ENCODE results near the gene FCN2. TPM values are rescaled to one million over a fixed set of nuclear protein-coding genes. Genes with fewer than 3 reads are reported as not detected.

The FCN2 gene
- total RNA-seq, 1 donor from 2014 or later, result not detected

- Mint-ChIP-seq H3K9me3 (ENCODE audit: low read depth) (no peaks in the 10 kb centered on the region), H3K4me3 (ENCODE audit: unreplicated experiment) (no peak overlapping the region), H3K36me3 (ENCODE audit: low read depth) (no peaks in the 10 kb centered on the region), H3K27me3 (ENCODE audit: low read depth) (peaks cover 27% of the 10 kb centered on the region), H3K27ac (ENCODE audit: unreplicated experiment) (no peak overlapping the region), H3K4me1 (ENCODE audit: low read depth) (no peaks in the 10 kb centered on the region)
- no peak for TF ChIP-seq CTCF (IDR thresholded peaks at IDR 0.05)
- no peak for DNase-seq (ENCODE audit: low spot score)
Measured at GRCh38 chr9:134886413-134886913, 5.9 kb downstream of the FCN2 start.

- no peaks in the 10 kb centered on the region for H3K9me3 Mint-ChIP-seq (ENCODE audit: low read depth)
- no peak for DNase-seq (ENCODE audit: low spot score)
- TF ChIP-seq CTCF (IDR thresholded peaks at IDR 0.05), result no peak
- H3K4me1 Mint-ChIP-seq (ENCODE audit: low read depth), result no peaks in the 10 kb centered on the region
- H3K4me3 Mint-ChIP-seq (ENCODE audit: unreplicated experiment), result no peak overlapping the region
- no peaks in the 10 kb centered on the region for H3K36me3 Mint-ChIP-seq (ENCODE audit: low read depth)
- no peak overlapping the region for H3K27ac Mint-ChIP-seq (ENCODE audit: unreplicated experiment)
- peaks cover 29% of the 10 kb centered on the region for H3K27me3 Mint-ChIP-seq (ENCODE audit: low read depth)
Measured at GRCh38 chr9:134887219-134887618, 6.6 kb downstream of the FCN2 start.

GRCh38 chr9:134887686-134888602 lies 7.3 kb downstream of the FCN2 start:
- no peak for TF ChIP-seq CTCF (IDR thresholded peaks at IDR 0.05)
- H3K9me3 Mint-ChIP-seq (ENCODE audit: low read depth), result no peaks in the 10 kb centered on the region
- DNase-seq (ENCODE audit: low spot score), result no peak
- peaks cover 29% of the 10 kb centered on the region for H3K27me3 Mint-ChIP-seq (ENCODE audit: low read depth)
- H3K4me3 Mint-ChIP-seq (ENCODE audit: unreplicated experiment), result no peak overlapping the region
- H3K27ac Mint-ChIP-seq (ENCODE audit: unreplicated experiment), result no peak overlapping the region
- no peaks in the 10 kb centered on the region for H3K36me3 Mint-ChIP-seq (ENCODE audit: low read depth)
- H3K4me1 Mint-ChIP-seq (ENCODE audit: low read depth), result no peaks in the 10 kb centered on the region

GRCh38 chr9:134888603-134889190 lies 8.1 kb downstream of the FCN2 start:
- H3K4me1 Mint-ChIP-seq (ENCODE audit: low read depth), result no peaks in the 10 kb centered on the region
- no peaks in the 10 kb centered on the region for H3K9me3 Mint-ChIP-seq (ENCODE audit: low read depth)
- no peak overlapping the region for H3K4me3 Mint-ChIP-seq (ENCODE audit: unreplicated experiment)
- H3K27me3 Mint-ChIP-seq (ENCODE audit: low read depth), result peaks cover 29% of the 10 kb centered on the region
- no peak for TF ChIP-seq CTCF (IDR thresholded peaks at IDR 0.05)
- H3K36me3 Mint-ChIP-seq (ENCODE audit: low read depth), result no peaks in the 10 kb centered on the region
- H3K27ac Mint-ChIP-seq (ENCODE audit: unreplicated experiment), result no peak overlapping the region
- DNase-seq (ENCODE audit: low spot score), result no peak

GRCh38 chr9:134889386-134890154 lies 9.0 kb downstream of the FCN2 start:
- no peak for DNase-seq (ENCODE audit: low spot score)
- no peak for TF ChIP-seq CTCF (IDR thresholded peaks at IDR 0.05)
- peaks cover 29% of the 10 kb centered on the region for H3K27me3 Mint-ChIP-seq (ENCODE audit: low read depth)
- H3K27ac Mint-ChIP-seq (ENCODE audit: unreplicated experiment), result no peak overlapping the region
- H3K36me3 Mint-ChIP-seq (ENCODE audit: low read depth), result no peaks in the 10 kb centered on the region
- no peaks in the 10 kb centered on the region for H3K4me1 Mint-ChIP-seq (ENCODE audit: low read depth)
- no peaks in the 10 kb centered on the region for H3K9me3 Mint-ChIP-seq (ENCODE audit: low read depth)
- H3K4me3 Mint-ChIP-seq (ENCODE audit: unreplicated experiment), result no peak overlapping the region

Measured in chondrocyte (in vitro differentiated cells).